Measurements from ENCODE around the gene BCL2L12.

BCL2L12 gene

DNA sequence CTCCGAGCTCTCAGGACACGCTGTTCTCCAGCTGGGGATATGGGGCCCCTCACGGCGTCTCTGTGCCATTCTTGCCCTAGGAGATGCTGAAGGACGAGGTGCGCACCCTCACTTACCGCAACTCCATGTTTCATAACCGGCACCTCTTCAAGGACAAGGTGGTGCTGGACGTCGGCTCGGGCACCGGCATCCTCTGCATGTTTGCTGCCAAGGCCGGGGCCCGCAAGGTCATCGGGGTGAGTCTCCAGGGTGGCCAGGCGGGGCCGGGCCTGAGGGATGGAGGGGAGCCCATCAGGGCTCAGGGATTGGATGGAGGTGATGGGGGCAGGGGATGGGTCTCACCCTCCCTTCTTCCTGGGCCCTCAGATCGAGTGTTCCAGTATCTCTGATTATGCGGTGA, 16.1 kb downstream of the BCL2L12 start:
- peaks cover 18% of the 10 kb centered on the region for H3K4me1 ChIP-seq
- H3K27ac ChIP-seq, result no peak overlapping the region
- no peak for TF ChIP-seq CTCF (IDR thresholded peaks at IDR 0.05)
- no peaks in the 10 kb centered on the region for H3K27me3 ChIP-seq (ENCODE audit: control insufficient read depth, insufficient read depth, low read length)
- H3K9me3 ChIP-seq (ENCODE audit: control insufficient read depth, low read length), result no peaks in the 10 kb centered on the region
- H3K9ac ChIP-seq, result no peak overlapping the region
- H3K4me3 ChIP-seq (ENCODE audit: low read depth, low read length), result no peak overlapping the region
- no peak overlapping the region for H3K4me2 ChIP-seq (ENCODE audit: low read length)
- H3K36me3 ChIP-seq (ENCODE audit: control insufficient read depth, insufficient read depth, low read length), result no peaks in the 10 kb centered on the region
- no peak overlapping the region for H2AFZ ChIP-seq
- peaks cover 18% of the 10 kb centered on the region for H3K79me2 ChIP-seq

- Histone ChIP-seq H2AFZ (no peak overlapping the region), H3K4me1 (peaks cover 18% of the 10 kb centered on the region), H3K27me3 (ENCODE audit: control insufficient read depth, insufficient read depth, low read length) (no peaks in the 10 kb centered on the region), H3K79me2 (peaks cover 18% of the 10 kb centered on the region), H3K27ac (no peak overlapping the region), H3K9ac (no peak overlapping the region), H3K9me3 (ENCODE audit: control insufficient read depth, low read length) (no peaks in the 10 kb centered on the region), H3K36me3 (ENCODE audit: control insufficient read depth, insufficient read depth, low read length) (no peaks in the 10 kb centered on the region), H3K4me3 (ENCODE audit: low read depth, low read length) (no peak overlapping the region), H3K4me2 (ENCODE audit: low read length) (no peak overlapping the region)
- no peak for TF ChIP-seq CTCF (IDR thresholded peaks at IDR 0.05)
Measured at GRCh38 chr19:49682274-49682673, 16.5 kb downstream of the BCL2L12 start.

GRCh38 chr19:49683814-49684250, 18.1 kb downstream of the BCL2L12 start:
- H3K27ac ChIP-seq, result no peak overlapping the region
- peaks cover 18% of the 10 kb centered on the region for H3K79me2 ChIP-seq
- no peak overlapping the region for H3K4me2 ChIP-seq (ENCODE audit: low read length)
- H3K27me3 ChIP-seq (ENCODE audit: control insufficient read depth, insufficient read depth, low read length), result no peaks in the 10 kb centered on the region
- H3K36me3 ChIP-seq (ENCODE audit: control insufficient read depth, insufficient read depth, low read length), result no peaks in the 10 kb centered on the region
- H3K4me3 ChIP-seq (ENCODE audit: low read depth, low read length), result no peak overlapping the region
- H2AFZ ChIP-seq, result no peak overlapping the region
- peaks cover 18% of the 10 kb centered on the region for H3K4me1 ChIP-seq
- H3K9me3 ChIP-seq (ENCODE audit: control insufficient read depth, low read length), result no peaks in the 10 kb centered on the region
- H3K9ac ChIP-seq, result no peak overlapping the region
- TF ChIP-seq CTCF (IDR thresholded peaks at IDR 0.05), result no peak

- TF ChIP-seq CTCF (IDR thresholded peaks at IDR 0.05), result peak; percentile 45
- Histone ChIP-seq H3K27me3 (ENCODE audit: control insufficient read depth, insufficient read depth, low read length) (no peaks in the 10 kb centered on the region), H3K36me3 (ENCODE audit: control insufficient read depth, insufficient read depth, low read length) (no peaks in the 10 kb centered on the region), H3K4me3 (ENCODE audit: low read depth, low read length) (no peak overlapping the region), H3K9me3 (ENCODE audit: control insufficient read depth, low read length) (no peaks in the 10 kb centered on the region), H3K9ac (no peak overlapping the region), H3K27ac (no peak overlapping the region), H3K79me2 (peaks cover 18% of the 10 kb centered on the region), H2AFZ (no peak overlapping the region), H3K4me2 (ENCODE audit: low read length) (no peak overlapping the region), H3K4me1 (peaks cover 12% of the 10 kb centered on the region)
Measured at GRCh38 chr19:49684251-49684982, 18.7 kb downstream of the BCL2L12 start.
